Measurements from ENCODE around the gene ARHGAP26.

ARHGAP26 gene

GRCh38 chr5:143228597-143229293, 458.6 kb downstream of the ARHGAP26 start:
- no peak overlapping the region for H3K4ac ChIP-seq (ENCODE audit: low read depth in 1 of 2, low read length in 2 of 2)
- H3K79me1 ChIP-seq (replicated peaks; ENCODE audit: low read length, poor library complexity, severe bottlenecking): no peaks in the 10 kb centered on the region
- 97% methylated on average over 6 of the region's 8 CpGs for WGBS
- no peak overlapping the region for H2BK5ac ChIP-seq (ENCODE audit: low read depth, low read length, poor library complexity, severe bottlenecking)
- H2BK120ac ChIP-seq (ENCODE audit: low read depth, low read length): no peak overlapping the region
- no peak overlapping the region for H2BK12ac ChIP-seq (ENCODE audit: low read length in 2 of 2)
- no peak overlapping the region for H3K14ac ChIP-seq (ENCODE audit: low read length in 2 of 2)
- H3K36me3 ChIP-seq (ENCODE audit: control insufficient read depth in 1 of 2, insufficient read depth in 2 of 2, low read depth in 1 of 2, low read length in 2 of 2): no peaks in the 10 kb centered on the region
- no peak overlapping the region for H3K9ac ChIP-seq (ENCODE audit: low read length)
- no peak overlapping the region for H2BK15ac ChIP-seq (ENCODE audit: low read depth, poor library complexity, severe bottlenecking)
- no peaks in the 10 kb centered on the region for H3K9me3 ChIP-seq (ENCODE audit: control insufficient read depth, low read length)
- H3K4me3 ChIP-seq (ENCODE audit: insufficient read depth in 1 of 2, low read depth in 1 of 2, low read length in 2 of 2): no peak overlapping the region
- H2AFZ ChIP-seq (ENCODE audit: low read depth, low read length): no peak overlapping the region
- no peak overlapping the region for H3K4me2 ChIP-seq (ENCODE audit: low read length, poor library complexity, severe bottlenecking)
- no peak for DNase-seq
- no peak overlapping the region for H3K23ac ChIP-seq (ENCODE audit: low read length in 2 of 2)
- H3K18ac ChIP-seq (ENCODE audit: low read depth in 1 of 2, low read length in 2 of 2): no peak overlapping the region
- peaks cover 14% of the 10 kb centered on the region for H3K4me1 ChIP-seq (ENCODE audit: control insufficient read depth, insufficient read depth, low read depth, low read length)
- H4K8ac ChIP-seq (ENCODE audit: low read length): no peak overlapping the region
- H4K91ac ChIP-seq (ENCODE audit: low read length): no peak overlapping the region
- H3K27ac ChIP-seq (ENCODE audit: low read length, poor library complexity, severe bottlenecking): no peak overlapping the region
- no peak overlapping the region for H2AK5ac ChIP-seq (ENCODE audit: low read length, severe bottlenecking)
- no peaks in the 10 kb centered on the region for H3K27me3 ChIP-seq (ENCODE audit: control insufficient read depth in 1 of 2, insufficient read depth in 1 of 2, low read length in 2 of 2)

- peak overlapping the region in 1 of 2 experiments; percentile 5 for H3K18ac ChIP-seq (ENCODE audit: low read depth in 1 of 2, low read length in 2 of 2)
- H3K9me3 ChIP-seq (ENCODE audit: control insufficient read depth, low read length): no peaks in the 10 kb centered on the region
- peak overlapping the region; percentile 38 for H4K8ac ChIP-seq (ENCODE audit: low read length)
- H2AK5ac ChIP-seq (ENCODE audit: low read length, severe bottlenecking): no peak overlapping the region
- H3K4ac ChIP-seq (ENCODE audit: low read depth in 1 of 2, low read length in 2 of 2): no peak overlapping the region
- H3K4me1 ChIP-seq (ENCODE audit: control insufficient read depth, insufficient read depth, low read depth, low read length): peaks cover 16% of the 10 kb centered on the region
- no peak overlapping the region for H3K14ac ChIP-seq (ENCODE audit: low read length in 2 of 2)
- H3K4me2 ChIP-seq (ENCODE audit: low read length, poor library complexity, severe bottlenecking): no peak overlapping the region
- H3K36me3 ChIP-seq (ENCODE audit: control insufficient read depth in 1 of 2, insufficient read depth in 2 of 2, low read depth in 1 of 2, low read length in 2 of 2): no peaks in the 10 kb centered on the region
- no peak overlapping the region for H3K23ac ChIP-seq (ENCODE audit: low read length in 2 of 2)
- peak overlapping the region; percentile 34 for H4K91ac ChIP-seq (ENCODE audit: low read length)
- DNase-seq: no peak
- H3K27me3 ChIP-seq (ENCODE audit: control insufficient read depth in 1 of 2, insufficient read depth in 1 of 2, low read length in 2 of 2): no peaks in the 10 kb centered on the region
- H3K9ac ChIP-seq (ENCODE audit: low read length): no peak overlapping the region
- no peak overlapping the region for H3K27ac ChIP-seq (ENCODE audit: low read length, poor library complexity, severe bottlenecking)
- no peak overlapping the region for H3K4me3 ChIP-seq (ENCODE audit: insufficient read depth in 1 of 2, low read depth in 1 of 2, low read length in 2 of 2)
- H2BK15ac ChIP-seq (ENCODE audit: low read depth, poor library complexity, severe bottlenecking): no peak overlapping the region
- no peak overlapping the region for H2BK120ac ChIP-seq (ENCODE audit: low read depth, low read length)
- 76% methylated on average over 6 of the region's 8 CpGs for WGBS
- no peak overlapping the region for H2BK5ac ChIP-seq (ENCODE audit: low read depth, low read length, poor library complexity, severe bottlenecking)
- no peak overlapping the region for H2AFZ ChIP-seq (ENCODE audit: low read depth, low read length)
- H3K79me1 ChIP-seq (replicated peaks; ENCODE audit: low read length, poor library complexity, severe bottlenecking): no peaks in the 10 kb centered on the region
- peak overlapping the region; percentile 23 to 61 for H2BK12ac ChIP-seq (ENCODE audit: low read length in 2 of 2)
These were observed 459.3 kb downstream of the ARHGAP26 start for GRCh38 chr5:143229426-143229895.

- no peak overlapping the region for H3K27ac ChIP-seq (ENCODE audit: low read length, poor library complexity, severe bottlenecking)
- no peaks in the 10 kb centered on the region for H3K79me1 ChIP-seq (replicated peaks; ENCODE audit: low read length, poor library complexity, severe bottlenecking)
- H3K18ac ChIP-seq (ENCODE audit: low read depth in 1 of 2, low read length in 2 of 2): peak overlapping the region in 1 of 2 experiments; percentile 37
- H2AFZ ChIP-seq (ENCODE audit: low read depth, low read length): no peak overlapping the region
- H4K8ac ChIP-seq (ENCODE audit: low read length): no peak overlapping the region
- 71% methylated on average over 9 of the region's 10 CpGs for WGBS
- no peak for DNase-seq
- H3K4me2 ChIP-seq (ENCODE audit: low read length, poor library complexity, severe bottlenecking): no peak overlapping the region
- H3K4ac ChIP-seq (ENCODE audit: low read depth in 1 of 2, low read length in 2 of 2): peak overlapping the region in 1 of 2 experiments; percentile 13
- H4K91ac ChIP-seq (ENCODE audit: low read length): peak overlapping the region; percentile 43
- H2AK5ac ChIP-seq (ENCODE audit: low read length, severe bottlenecking): peak overlapping the region; percentile 44
- peak overlapping the region in 1 of 2 experiments; percentile 39 for H3K4me3 ChIP-seq (ENCODE audit: insufficient read depth in 1 of 2, low read depth in 1 of 2, low read length in 2 of 2)
- H3K27me3 ChIP-seq (ENCODE audit: control insufficient read depth in 1 of 2, insufficient read depth in 1 of 2, low read length in 2 of 2): no peaks in the 10 kb centered on the region
- peak overlapping the region; percentile 15 for H3K9ac ChIP-seq (ENCODE audit: low read length)
- H2BK5ac ChIP-seq (ENCODE audit: low read depth, low read length, poor library complexity, severe bottlenecking): no peak overlapping the region
- H3K23ac ChIP-seq (ENCODE audit: low read length in 2 of 2): no peak overlapping the region
- H3K9me3 ChIP-seq (ENCODE audit: control insufficient read depth, low read length): no peaks in the 10 kb centered on the region
- no peak overlapping the region for H3K14ac ChIP-seq (ENCODE audit: low read length in 2 of 2)
- peak overlapping the region; percentile 26 for H2BK15ac ChIP-seq (ENCODE audit: low read depth, poor library complexity, severe bottlenecking)
- H2BK12ac ChIP-seq (ENCODE audit: low read length in 2 of 2): peak overlapping the region in 1 of 2 experiments; percentile 61
- H3K4me1 ChIP-seq (ENCODE audit: control insufficient read depth, insufficient read depth, low read depth, low read length): peaks cover 17% of the 10 kb centered on the region
- no peak overlapping the region for H2BK120ac ChIP-seq (ENCODE audit: low read depth, low read length)
- H3K36me3 ChIP-seq (ENCODE audit: control insufficient read depth in 1 of 2, insufficient read depth in 2 of 2, low read depth in 1 of 2, low read length in 2 of 2): no peaks in the 10 kb centered on the region
These were observed 459.9 kb downstream of the ARHGAP26 start for GRCh38 chr5:143229896-143230675.

- Histone ChIP-seq H3K4me1 (ENCODE audit: control insufficient read depth, insufficient read depth, low read depth, low read length) (peaks cover 17% of the 10 kb centered on the region), H3K14ac (ENCODE audit: low read length in 2 of 2) (no peak overlapping the region), H3K27me3 (ENCODE audit: control insufficient read depth in 1 of 2, insufficient read depth in 1 of 2, low read length in 2 of 2) (no peaks in the 10 kb centered on the region), H2BK12ac (ENCODE audit: low read length in 2 of 2) (peak overlapping the region in 1 of 2 experiments; percentile 18), H3K36me3 (ENCODE audit: control insufficient read depth in 1 of 2, insufficient read depth in 2 of 2, low read depth in 1 of 2, low read length in 2 of 2) (no peaks in the 10 kb centered on the region), H3K27ac (ENCODE audit: low read length, poor library complexity, severe bottlenecking) (no peak overlapping the region), H3K9ac (ENCODE audit: low read length) (no peak overlapping the region), H3K18ac (ENCODE audit: low read depth in 1 of 2, low read length in 2 of 2) (peak overlapping the region in 1 of 2 experiments; percentile 37), H3K23ac (ENCODE audit: low read length in 2 of 2) (no peak overlapping the region), H3K4me2 (ENCODE audit: low read length, poor library complexity, severe bottlenecking) (no peak overlapping the region), H3K9me3 (ENCODE audit: control insufficient read depth, low read length) (no peaks in the 10 kb centered on the region), H2BK120ac (ENCODE audit: low read depth, low read length) (no peak overlapping the region), H2AK5ac (ENCODE audit: low read length, severe bottlenecking) (peak overlapping the region; percentile 44), H3K4ac (ENCODE audit: low read depth in 1 of 2, low read length in 2 of 2) (no peak overlapping the region), H4K91ac (ENCODE audit: low read length) (no peak overlapping the region), H2BK15ac (ENCODE audit: low read depth, poor library complexity, severe bottlenecking) (no peak overlapping the region), H2BK5ac (ENCODE audit: low read depth, low read length, poor library complexity, severe bottlenecking) (no peak overlapping the region), H3K4me3 (ENCODE audit: insufficient read depth in 1 of 2, low read depth in 1 of 2, low read length in 2 of 2) (peak overlapping the region in 1 of 2 experiments; percentile 39), H4K8ac (ENCODE audit: low read length) (no peak overlapping the region), H3K79me1 (replicated peaks; ENCODE audit: low read length, poor library complexity, severe bottlenecking) (no peaks in the 10 kb centered on the region), H2AFZ (ENCODE audit: low read depth, low read length) (no peak overlapping the region)
- no peak for DNase-seq
- 92% methylated on average over 6 of the region's 6 CpGs for WGBS
These were observed 460.5 kb downstream of the ARHGAP26 start for GRCh38 chr5:143230676-143230996.
